HCT116 (cell line): Measurements from ENCODE around the gene CNTROB. TPM values are rescaled to one million over a fixed set of nuclear protein-coding genes. Genes with fewer than 3 reads are reported as not detected.
"Not testable (repeated sequence)": the region's sequence is repeated elsewhere in the genome, so short reads cannot be mapped to it uniquely, and the experiment has no call there.

Experiments used
- ATAC-seq: fragments of 200-7000 bp; cut with Tn5 transposase; 2 replicates; pipeline ENCODE4 v1.9.1; 2020; ENCODE audit warnings: mild to moderate bottlenecking, moderate library complexity
- BruUV-seq: library from RNA; stranded (reverse); fragments of 400-500 nt; replicated peaks from 2 replicates; lab custom pipeline; 2021; lab: Mats Ljungman, UMichigan
- CTCF ChIA-PET: fragments of 300-600 bp; sonication (Branson Sonifier 250); formaldehyde crosslinking; loops from one replicate; lab custom pipeline; 2021; ENCODE audit warnings: antibody characterized with exemption; lab: Charles Lee
- POLR2A ChIA-PET: fragments of 300-600, 350-600 bp; sonication (Branson Sonifier 250); formaldehyde crosslinking; loops from one replicate; lab custom pipeline; 2021; ENCODE audit warnings: antibody characterized with exemption; lab: Charles Lee
- RAD21 ChIA-PET, 2 experiments: fragments of 300-600 bp; sonication (Branson Sonifier 250); formaldehyde crosslinking; loops; one replicate each; lab custom pipeline; 2023; ENCODE audit warnings: low total read pairs in 2 of 2; ENCODE audit not compliant: uncharacterized antibody in 2 of 2, unreplicated experiment in 2 of 2, low non-redundant PET in 1 of 2; lab: Charles Lee
- DNase-seq: peaks from one replicate; pipeline ENCODE4 v3.0.0-alpha.2; 2010; ENCODE audit warnings: low read depth, low spot score
- H2AFZ ChIP-seq: fragments of 200-600 bp; shearing (Covaris generic), sonication (generic); 2 replicates; pipeline ENCODE4 v1.6.1; 2017; ENCODE audit warnings: low read depth, mixed run types, mixed read lengths, antibody characterized with exemption, low read length; ENCODE audit not compliant: poor library complexity, severe bottlenecking
- H3K27ac ChIP-seq: 2 replicates; pipeline ENCODE4 v1.5.1; 2012; ENCODE audit warnings: low read depth, low read length
- H3K27me3 ChIP-seq: fragments of 200-600 bp; sonication (generic); 2 replicates; pipeline ENCODE4 v1.6.1; 2016; ENCODE audit warnings: mixed run types, low read length, mixed read lengths; ENCODE audit not compliant: insufficient read depth
- H3K36me3 ChIP-seq, 2 experiments: fragments of 200-500 bp in 1 of 2; fragments of 200-600 bp in 1 of 2; sonication (Bioruptor generic) in 1 of 2; sonication (generic) in 1 of 2; 2 replicates each; pipeline versions ENCODE4 v1.5.1 to v1.6.1; 2014 to 2016; ENCODE audit warnings: low read length in 2 of 2, inconsistent platforms in 1 of 2, mixed read lengths in 1 of 2, mixed run types in 1 of 2; ENCODE audit not compliant: insufficient read depth in 2 of 2, control insufficient read depth in 1 of 2
- H3K4me1 ChIP-seq, 2 experiments: fragments of 200-600 bp in 1 of 2; sonication (generic) in 1 of 2; 2 replicates each; pipeline versions ENCODE4 v1.5.1 to v1.6.1; 2012 to 2017; ENCODE audit warnings: low read length in 2 of 2, inconsistent platforms in 1 of 2, mild to moderate bottlenecking in 1 of 2, mixed read lengths in 1 of 2, mixed run types in 1 of 2, moderate library complexity in 1 of 2; ENCODE audit not compliant: insufficient read depth in 2 of 2, control insufficient read depth in 1 of 2
- H3K4me2 ChIP-seq: fragments of 200-600 bp; sonication (generic); 2 replicates; pipeline ENCODE4 v1.6.1; 2017; ENCODE audit warnings: mixed run types, low read length, mixed read lengths
- H3K4me3 ChIP-seq, 2 experiments: fragments of 200-600 bp in 1 of 2; sonication (generic) in 1 of 2; replicated peaks in 1 of 2; 2 replicates each; pipeline ENCODE4 v1.5.1; 2011 to 2016; ENCODE audit warnings: low read length in 2 of 2, control low read depth in 1 of 2, low read depth in 1 of 2, mild to moderate bottlenecking in 1 of 2, mixed read lengths in 1 of 2, mixed run types in 1 of 2
- H3K79me2 ChIP-seq: fragments of 200-600 bp; sonication (generic); 2 replicates; pipeline ENCODE4 v1.6.1; 2017; ENCODE audit warnings: mild to moderate bottlenecking, mixed run types, low read length, moderate library complexity, mixed read lengths; ENCODE audit not compliant: insufficient read depth
- H3K9ac ChIP-seq: fragments of 200-600 bp; sonication (generic); 2 replicates; pipeline ENCODE4 v1.6.1; 2016; ENCODE audit warnings: low read length, mixed read lengths
- H3K9me2 ChIP-seq: fragments of 200-600 bp; sonication (generic), shearing (Covaris generic); 2 replicates; pipeline ENCODE4 v1.6.1; 2017; ENCODE audit warnings: mixed run types, mild to moderate bottlenecking, moderate library complexity; ENCODE audit not compliant: insufficient read depth
- H3K9me3 ChIP-seq, 2 experiments: fragments of 200-500 bp in 1 of 2; fragments of 200-600 bp in 1 of 2; sonication (Bioruptor generic) in 1 of 2; sonication (generic) in 1 of 2; 2 replicates each; pipeline ENCODE4 v1.6.1; 2014 to 2017; ENCODE audit warnings: low read length in 2 of 2, mixed read lengths in 2 of 2, inconsistent platforms in 1 of 2, low read depth in 1 of 2, mild to moderate bottlenecking in 1 of 2, mixed run types in 1 of 2, moderate library complexity in 1 of 2; ENCODE audit not compliant: control insufficient read depth in 1 of 2, insufficient read depth in 1 of 2
- H4K20me1 ChIP-seq: fragments of 200-600 bp; sonication (generic), shearing (Covaris generic); 2 replicates; pipeline ENCODE4 v1.6.1; 2017; ENCODE audit warnings: mixed run types, mild to moderate bottlenecking, moderate library complexity; ENCODE audit not compliant: insufficient read depth
- CBX3 ChIP-seq: IDR thresholded peaks from 2 replicates; pipeline ENCODE4 v1.6.1; 2012; ENCODE audit warnings: low read depth
- EZH2 ChIP-seq: fragments of 200-600 bp; sonication (generic); IDR thresholded peaks from 2 replicates; pipeline ENCODE4 v1.6.1; 2017; ENCODE audit warnings: antibody characterized with exemption, mixed run types
- JUND ChIP-seq: IDR thresholded peaks from 2 replicates; pipeline ENCODE4 v1.6.1; 2012
- RAD21 ChIP-seq: IDR thresholded peaks from 2 replicates; pipeline ENCODE4 v1.6.1; 2012; ENCODE audit warnings: low read depth, mild to moderate bottlenecking
- SIN3A ChIP-seq: IDR thresholded peaks from 2 replicates; pipeline ENCODE4 v1.6.1; 2012; ENCODE audit warnings: low read depth
- SP1 ChIP-seq: IDR thresholded peaks from 2 replicates; pipeline ENCODE4 v1.6.1; 2012; ENCODE audit warnings: low read depth
- SRF ChIP-seq: IDR thresholded peaks from 2 replicates; pipeline ENCODE4 v1.6.1; 2012; ENCODE audit warnings: low read depth
- YY1 ChIP-seq: IDR thresholded peaks from 2 replicates; pipeline ENCODE4 v1.6.1; 2011; ENCODE audit warnings: low read length, low read depth, moderate library complexity, mild to moderate bottlenecking; ENCODE audit not compliant: insufficient replicate concordance; ENCODE audit errors: extremely low read depth
- ZBTB33 ChIP-seq: IDR thresholded peaks from 2 replicates; pipeline ENCODE4 v1.6.1; 2011; ENCODE audit warnings: mild to moderate bottlenecking, low read length, moderate library complexity; ENCODE audit not compliant: insufficient replicate concordance; ENCODE audit errors: extremely low read depth
- ZFX ChIP-seq: fragments of 450-650 bp; IDR thresholded peaks from 2 replicates; pipeline ENCODE4 v1.6.1; 2017
- intact Hi-C: fragments of 100-400 bp; cut with micrococcal nuclease; formaldehyde crosslinking; loops from 2 replicates; pipeline ENCODE4 v1.10.0; 2022
- total RNA-seq: library from RNA; stranded (reverse); gene quantifications from one replicate; pipeline ENCODE4 v1.2.1, GENCODE V29; 2021; ENCODE audit not compliant: unreplicated experiment
- TF ChIP-seq, protein P1 (sequence below), 3 experiments: fragments of 200-600 bp in 1 of 3; sonication (generic) in 1 of 3; IDR thresholded peaks in 2 of 3; conservative IDR thresholded peaks in 1 of 3; 2 replicates each; pipeline ENCODE4 v1.5.1; 2012 to 2017; ENCODE audit warnings: low read depth in 2 of 3, low read length in 2 of 3, antibody characterized with exemption in 1 of 3, borderline replicate concordance in 1 of 3, control low read depth in 1 of 3, mild to moderate bottlenecking in 1 of 3, mixed read lengths in 1 of 3, mixed run types in 1 of 3, moderate library complexity in 1 of 3; ENCODE audit not compliant: insufficient read depth in 1 of 3

CNTROB gene
- total RNA-seq, 1 experiment from 2014 or later, result 54.6 TPM

- TF ChIP-seq SRF, result no peak
- TF ChIP-seq RAD21, result no peak
- no peak for TF ChIP-seq JUND
- no peak for TF ChIP-seq ZBTB33
- TF ChIP-seq SP1, result no peak
- TF ChIP-seq, protein P1, sequence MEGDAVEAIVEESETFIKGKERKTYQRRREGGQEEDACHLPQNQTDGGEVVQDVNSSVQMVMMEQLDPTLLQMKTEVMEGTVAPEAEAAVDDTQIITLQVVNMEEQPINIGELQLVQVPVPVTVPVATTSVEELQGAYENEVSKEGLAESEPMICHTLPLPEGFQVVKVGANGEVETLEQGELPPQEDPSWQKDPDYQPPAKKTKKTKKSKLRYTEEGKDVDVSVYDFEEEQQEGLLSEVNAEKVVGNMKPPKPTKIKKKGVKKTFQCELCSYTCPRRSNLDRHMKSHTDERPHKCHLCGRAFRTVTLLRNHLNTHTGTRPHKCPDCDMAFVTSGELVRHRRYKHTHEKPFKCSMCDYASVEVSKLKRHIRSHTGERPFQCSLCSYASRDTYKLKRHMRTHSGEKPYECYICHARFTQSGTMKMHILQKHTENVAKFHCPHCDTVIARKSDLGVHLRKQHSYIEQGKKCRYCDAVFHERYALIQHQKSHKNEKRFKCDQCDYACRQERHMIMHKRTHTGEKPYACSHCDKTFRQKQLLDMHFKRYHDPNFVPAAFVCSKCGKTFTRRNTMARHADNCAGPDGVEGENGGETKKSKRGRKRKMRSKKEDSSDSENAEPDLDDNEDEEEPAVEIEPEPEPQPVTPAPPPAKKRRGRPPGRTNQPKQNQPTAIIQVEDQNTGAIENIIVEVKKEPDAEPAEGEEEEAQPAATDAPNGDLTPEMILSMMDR (IDR thresholded peaks at IDR 0.05 in 2 of 3, conservative IDR thresholded peaks at IDR 0.05 in 1 of 3; ENCODE audit: borderline replicate concordance in 1 of 3, insufficient read depth in 1 of 3, low read depth in 2 of 3, low read length in 2 of 3), result no peak
- TF ChIP-seq CBX3, result no peak
- TF ChIP-seq ZFX, result no peak
- no peak for TF ChIP-seq EZH2
- TF ChIP-seq SIN3A, result no peak
- no peak for TF ChIP-seq YY1
- no peaks in the 10 kb centered on the region for H3K4me1 ChIP-seq
- no peak overlapping the region for H3K27ac ChIP-seq
- H3K9me3 ChIP-seq, result no peaks in the 10 kb centered on the region
- ChIA-PET RAD21 (no interaction called here), POLR2A (no interaction called here), CTCF (no interaction called here)
- no peak overlapping the region for H3K4me2 ChIP-seq
- DNase-seq (no peak), ATAC-seq (no peak)
- intact Hi-C loops, result no loop called here
- H3K79me2 ChIP-seq, result no peaks in the 10 kb centered on the region
- BruUV-seq, result no TSS peak
- no peaks in the 10 kb centered on the region for H3K9me2 ChIP-seq
- no peak overlapping the region for H3K9ac ChIP-seq
- H4K20me1 ChIP-seq, result no peaks in the 10 kb centered on the region
- no peak overlapping the region for H2AFZ ChIP-seq
- peaks cover 20 to 27% of the 10 kb centered on the region in 2 experiments; a peak in 3 of 4 replicates for H3K36me3 ChIP-seq
- no peak overlapping the region for H3K4me3 ChIP-seq
- H3K27me3 ChIP-seq, result no peaks in the 10 kb centered on the region
Measured at GRCh38 chr17:7951143-7951792, 19.3 kb downstream of the CNTROB start.

GRCh38 chr17:7953266-7953665, 21.3 kb downstream of the CNTROB start:
- H3K4me1 ChIP-seq, H3K9me2 ChIP-seq, H2AFZ ChIP-seq, POLR2A ChIA-PET, H3K9me3 ChIP-seq, H3K27ac ChIP-seq, DNase-seq, H3K9ac ChIP-seq, H4K20me1 ChIP-seq, H3K4me2 ChIP-seq, intact Hi-C loops, BruUV-seq, H3K79me2 ChIP-seq, RAD21 ChIA-PET, H3K4me3 ChIP-seq, ATAC-seq, H3K27me3 ChIP-seq: not testable (repeated sequence)
- peaks cover 5 to 15% of the 10 kb centered on the region in 2 experiments; a peak in 3 of 4 replicates for H3K36me3 ChIP-seq
- CTCF ChIA-PET, result interaction anchor here (1.2 kb wide), 1 partner anchor 62 kb away, joined by 3 read pairs; no protein-coding TSS in a partner anchor
